ENCODE measurements around the gene CREB5.

- TF ChIP-seq ARNTL (CRISPR knock-in tag; IDR thresholded peaks at IDR 0.05; ENCODE audit: borderline replicate concordance, low read depth) (no peak), OSR1 (CRISPR knock-in tag; IDR thresholded peaks at IDR 0.05) (no peak), CSRNP3 (CRISPR knock-in tag; IDR thresholded peaks at IDR 0.05) (no peak), CSDC2 (CRISPR knock-in tag; IDR thresholded peaks at IDR 0.05) (no peak)
- TF ChIP-seq, protein P1, sequence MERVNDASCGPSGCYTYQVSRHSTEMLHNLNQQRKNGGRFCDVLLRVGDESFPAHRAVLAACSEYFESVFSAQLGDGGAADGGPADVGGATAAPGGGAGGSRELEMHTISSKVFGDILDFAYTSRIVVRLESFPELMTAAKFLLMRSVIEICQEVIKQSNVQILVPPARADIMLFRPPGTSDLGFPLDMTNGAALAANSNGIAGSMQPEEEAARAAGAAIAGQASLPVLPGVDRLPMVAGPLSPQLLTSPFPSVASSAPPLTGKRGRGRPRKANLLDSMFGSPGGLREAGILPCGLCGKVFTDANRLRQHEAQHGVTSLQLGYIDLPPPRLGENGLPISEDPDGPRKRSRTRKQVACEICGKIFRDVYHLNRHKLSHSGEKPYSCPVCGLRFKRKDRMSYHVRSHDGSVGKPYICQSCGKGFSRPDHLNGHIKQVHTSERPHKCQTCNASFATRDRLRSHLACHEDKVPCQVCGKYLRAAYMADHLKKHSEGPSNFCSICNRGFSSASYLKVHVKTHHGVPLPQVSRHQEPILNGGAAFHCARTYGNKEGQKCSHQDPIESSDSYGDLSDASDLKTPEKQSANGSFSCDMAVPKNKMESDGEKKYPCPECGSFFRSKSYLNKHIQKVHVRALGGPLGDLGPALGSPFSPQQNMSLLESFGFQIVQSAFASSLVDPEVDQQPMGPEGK (CRISPR knock-in tag; IDR thresholded peaks at IDR 0.05; ENCODE audit: borderline replicate concordance): no peak
- TF ChIP-seq, protein P2, sequence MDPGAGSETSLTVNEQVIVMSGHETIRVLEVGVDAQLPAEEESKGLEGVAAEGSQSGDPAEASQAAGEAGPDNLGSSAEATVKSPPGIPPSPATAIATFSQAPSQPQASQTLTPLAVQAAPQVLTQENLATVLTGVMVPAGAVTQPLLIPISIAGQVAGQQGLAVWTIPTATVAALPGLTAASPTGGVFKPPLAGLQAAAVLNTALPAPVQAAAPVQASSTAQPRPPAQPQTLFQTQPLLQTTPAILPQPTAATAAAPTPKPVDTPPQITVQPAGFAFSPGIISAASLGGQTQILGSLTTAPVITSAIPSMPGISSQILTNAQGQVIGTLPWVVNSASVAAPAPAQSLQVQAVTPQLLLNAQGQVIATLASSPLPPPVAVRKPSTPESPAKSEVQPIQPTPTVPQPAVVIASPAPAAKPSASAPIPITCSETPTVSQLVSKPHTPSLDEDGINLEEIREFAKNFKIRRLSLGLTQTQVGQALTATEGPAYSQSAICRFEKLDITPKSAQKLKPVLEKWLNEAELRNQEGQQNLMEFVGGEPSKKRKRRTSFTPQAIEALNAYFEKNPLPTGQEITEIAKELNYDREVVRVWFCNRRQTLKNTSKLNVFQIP (CRISPR knock-in tag; IDR thresholded peaks at IDR 0.05; ENCODE audit: borderline replicate concordance, low read depth): no peak
Observed at GRCh38 chr7:28813243-28813962, 401.1 kb downstream of the CREB5 start.

Data from SK-N-SH treated with all-trans-retinoic acid at 6 μM for 48 hours (cell line).